C4-2B (cell line): Measurements from ENCODE around the gene NLRC3.

Source experiments
- H3K27ac ChIP-seq: fragments of 450-650 bp; 2 replicates; pipeline ENCODE4 v1.5.1; 2017
- ZFX ChIP-seq: fragments of 450-650 bp; IDR thresholded peaks from 2 replicates; pipeline ENCODE4 v1.6.1; 2017
- TF ChIP-seq, protein P1 (sequence below): fragments of 450-650 bp; conservative IDR thresholded peaks from 2 replicates; pipeline ENCODE4 v1.5.1; 2017; ENCODE audit warnings: mild to moderate bottlenecking

NLRC3 gene

DNA sequence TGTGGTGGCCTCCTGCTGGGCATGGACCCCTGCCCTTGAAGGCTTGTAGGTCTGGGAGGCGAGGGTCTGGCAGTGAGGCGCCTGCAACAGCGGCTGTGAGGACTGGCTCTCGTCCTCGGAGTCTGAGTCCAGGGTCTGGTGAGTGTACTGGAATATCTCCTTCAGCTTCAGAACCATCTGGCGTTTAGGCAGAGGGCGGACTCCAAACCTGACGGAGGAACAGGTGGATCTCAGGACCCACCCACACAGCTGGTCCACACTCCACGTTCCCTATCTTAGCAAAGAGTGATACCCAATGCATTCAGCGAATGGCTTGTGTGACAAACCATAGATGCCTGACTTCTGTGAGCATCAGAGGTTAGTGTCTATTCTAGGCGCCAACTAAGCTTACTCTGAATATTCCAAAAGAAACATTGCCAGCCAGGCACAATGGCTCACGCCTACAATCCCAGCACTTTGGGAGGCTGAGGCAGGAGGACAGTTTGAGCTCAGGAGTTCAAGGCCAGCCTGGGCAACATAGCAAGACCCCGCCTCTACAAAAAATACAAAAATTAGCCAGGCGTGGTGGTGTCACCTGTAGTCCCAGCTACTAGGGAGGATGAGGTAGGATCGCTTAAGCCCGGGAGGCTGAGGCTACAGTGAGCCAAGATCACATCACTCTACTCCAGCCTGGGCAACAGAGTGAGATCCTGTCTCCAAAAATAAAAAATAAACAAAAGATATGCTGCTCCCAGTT, 6.3 kb upstream of the NLRC3 start:
- H3K27ac ChIP-seq = no peak overlapping the region
- TF ChIP-seq ZFX = no peak
- TF ChIP-seq, protein P1, sequence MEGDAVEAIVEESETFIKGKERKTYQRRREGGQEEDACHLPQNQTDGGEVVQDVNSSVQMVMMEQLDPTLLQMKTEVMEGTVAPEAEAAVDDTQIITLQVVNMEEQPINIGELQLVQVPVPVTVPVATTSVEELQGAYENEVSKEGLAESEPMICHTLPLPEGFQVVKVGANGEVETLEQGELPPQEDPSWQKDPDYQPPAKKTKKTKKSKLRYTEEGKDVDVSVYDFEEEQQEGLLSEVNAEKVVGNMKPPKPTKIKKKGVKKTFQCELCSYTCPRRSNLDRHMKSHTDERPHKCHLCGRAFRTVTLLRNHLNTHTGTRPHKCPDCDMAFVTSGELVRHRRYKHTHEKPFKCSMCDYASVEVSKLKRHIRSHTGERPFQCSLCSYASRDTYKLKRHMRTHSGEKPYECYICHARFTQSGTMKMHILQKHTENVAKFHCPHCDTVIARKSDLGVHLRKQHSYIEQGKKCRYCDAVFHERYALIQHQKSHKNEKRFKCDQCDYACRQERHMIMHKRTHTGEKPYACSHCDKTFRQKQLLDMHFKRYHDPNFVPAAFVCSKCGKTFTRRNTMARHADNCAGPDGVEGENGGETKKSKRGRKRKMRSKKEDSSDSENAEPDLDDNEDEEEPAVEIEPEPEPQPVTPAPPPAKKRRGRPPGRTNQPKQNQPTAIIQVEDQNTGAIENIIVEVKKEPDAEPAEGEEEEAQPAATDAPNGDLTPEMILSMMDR = no peak

DNA sequence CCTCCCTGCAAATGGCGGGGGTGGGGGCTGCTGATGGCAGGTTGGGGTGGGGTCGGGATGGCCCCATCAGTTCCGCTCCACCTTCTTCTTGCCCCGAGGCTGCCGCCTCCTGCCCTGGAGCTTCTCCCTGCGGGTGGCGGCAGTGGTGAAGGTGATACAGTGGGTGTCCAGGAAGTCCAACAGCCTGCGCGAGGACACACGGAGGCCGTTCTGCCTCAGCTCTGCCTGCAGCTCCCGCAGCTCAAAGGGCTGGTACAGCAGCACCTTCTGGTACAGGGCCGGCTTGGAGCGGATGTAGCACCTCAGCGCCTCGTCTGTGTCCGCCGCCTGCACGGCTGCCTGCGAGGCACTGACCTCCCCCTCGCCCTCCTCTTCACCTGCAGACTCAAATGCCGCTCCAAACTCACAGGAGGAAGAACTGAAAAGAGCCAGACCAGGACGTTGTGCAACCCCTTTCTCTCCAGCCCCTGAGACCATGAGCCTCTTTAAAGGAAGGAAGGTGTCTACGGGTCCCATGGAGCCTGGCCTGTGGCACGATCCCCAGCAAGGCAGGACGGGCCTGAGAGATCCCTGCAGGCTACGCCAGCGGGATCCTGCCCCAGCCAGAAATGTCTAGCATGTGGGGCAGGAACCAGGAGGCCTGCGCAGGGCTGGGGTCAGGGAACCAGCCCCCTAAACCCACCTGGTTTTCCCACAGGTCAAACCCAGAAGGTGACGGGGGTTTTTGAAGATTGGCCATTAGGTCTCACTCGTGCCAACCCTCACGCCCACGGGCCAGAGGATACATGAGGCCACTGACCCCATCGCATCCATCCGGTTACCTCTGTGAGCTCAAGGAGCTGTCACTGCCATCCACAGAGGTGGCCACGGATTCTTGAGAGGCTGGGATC, 5.3 kb upstream of the NLRC3 start:
- TF ChIP-seq, protein P1 = no peak
- no peak for TF ChIP-seq ZFX
- H3K27ac ChIP-seq = no peak overlapping the region

DNA sequence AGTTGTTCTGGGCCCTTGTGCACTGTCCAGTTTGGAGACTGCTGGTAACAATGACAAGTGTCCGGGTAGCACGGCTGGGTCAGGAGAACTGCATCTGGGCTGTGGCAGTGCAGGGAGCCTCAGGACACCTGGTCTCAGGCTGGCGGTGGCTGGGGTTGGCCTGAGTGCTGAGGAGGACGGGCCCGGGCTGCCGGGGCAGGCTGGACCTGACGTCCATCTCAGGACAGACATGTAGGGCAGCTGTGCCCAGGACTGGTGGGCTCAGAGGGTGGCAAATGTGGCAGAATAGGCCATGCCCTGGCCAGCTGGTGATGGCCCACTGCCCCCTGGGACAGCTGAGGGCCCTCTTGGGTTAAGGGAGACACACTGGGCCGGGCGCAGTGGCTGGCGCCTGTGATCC, 4.2 kb upstream of the NLRC3 start:
- TF ChIP-seq, protein P1 = no peak
- no peak overlapping the region for H3K27ac ChIP-seq

DNA sequence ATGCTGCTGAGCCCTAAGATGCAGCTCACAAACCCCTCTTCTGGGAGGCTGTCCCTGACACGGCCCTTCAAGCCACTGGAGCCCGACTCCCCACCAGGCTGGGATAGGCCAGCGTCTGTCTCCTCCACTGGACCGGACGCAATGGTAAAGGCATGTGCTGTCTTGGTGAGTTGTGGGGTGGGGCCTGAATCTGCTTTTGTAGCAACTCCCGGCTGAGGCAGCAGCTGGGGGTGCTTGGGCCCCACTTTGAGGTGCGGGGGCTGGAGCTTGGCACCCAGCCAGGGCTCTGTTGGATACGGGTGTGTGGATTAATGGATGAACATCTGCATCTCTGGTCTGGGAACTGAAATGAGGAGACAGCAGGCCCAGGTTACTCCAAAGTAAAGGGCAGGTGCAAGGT, 3.5 kb upstream of the NLRC3 start:
- H3K27ac ChIP-seq = no peak overlapping the region
- TF ChIP-seq, protein P1 = no peak
- no peak for TF ChIP-seq ZFX

DNA sequence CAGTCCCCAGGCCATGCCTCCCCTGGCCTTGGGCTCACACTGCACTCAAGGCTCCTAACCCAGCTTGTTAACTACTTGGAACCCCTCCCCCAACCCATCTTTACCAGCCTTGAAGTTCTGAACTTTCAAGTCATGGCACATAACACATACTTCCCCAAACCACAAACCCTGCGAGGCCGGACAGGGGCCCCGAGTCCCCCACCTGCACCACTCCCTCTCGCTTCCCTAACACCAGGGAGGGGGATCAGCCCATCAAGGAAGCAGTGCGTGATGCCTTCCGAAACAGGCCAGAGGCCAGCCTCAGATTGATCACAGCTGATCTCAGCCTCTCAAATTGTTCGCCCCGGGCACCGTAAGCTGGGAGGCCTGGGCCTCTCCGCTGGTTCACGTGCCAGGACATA, 3.0 kb upstream of the NLRC3 start:
- no peak overlapping the region for H3K27ac ChIP-seq
- TF ChIP-seq, protein P1 = no peak
- TF ChIP-seq ZFX = no peak

DNA sequence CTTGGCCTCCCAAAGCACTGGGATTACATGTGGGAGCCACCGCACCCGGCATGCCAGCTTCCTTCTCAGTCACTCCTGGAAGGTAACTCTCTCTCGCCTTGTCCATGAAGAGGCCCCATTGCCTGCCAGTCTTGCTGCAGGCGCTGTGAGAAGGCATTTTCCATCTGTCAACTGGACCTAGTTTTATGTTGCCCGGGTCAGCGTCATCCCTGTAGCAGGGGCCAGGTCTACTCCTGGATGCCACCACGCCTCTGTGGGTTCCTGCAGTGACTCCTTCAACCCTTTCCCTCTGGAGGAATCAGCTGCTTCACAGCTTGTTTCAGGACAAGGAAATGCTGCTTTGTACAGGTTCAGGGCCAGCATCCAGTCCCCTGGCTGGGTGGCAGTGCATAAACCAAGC, 2.6 kb upstream of the NLRC3 start:
- no peak overlapping the region for H3K27ac ChIP-seq

More for the DNA sequence above, 2.6 kb upstream of the NLRC3 start:
- TF ChIP-seq ZFX = no peak
- TF ChIP-seq, protein P1 = no peak
